Smooth muscle cell (in vitro differentiated cells): ENCODE measurements around the gene RNPEPL1. TPM values are rescaled to one million over a fixed set of nuclear protein-coding genes. Genes with fewer than 3 reads are reported as not detected.

Experiments
- DNase-seq: peaks from one replicate; lab custom pipeline; 2025; ENCODE audit not compliant: unreplicated experiment; lab: John Stamatoyannopoulos, UW
- H2AFZ ChIP-seq: fragments of 200-600 bp; sonication (generic); 2 replicates; pipeline ENCODE4 v1.6.0; 2016; ENCODE audit warnings: antibody characterized with exemption, low read depth, mild to moderate bottlenecking
- H3F3A ChIP-seq: fragments of 200-600 bp; sonication (generic); 2 replicates; pipeline ENCODE4 v1.6.0; 2017; ENCODE audit warnings: antibody characterized with exemption, low read depth
- H3K27ac ChIP-seq: fragments of 200-600 bp; sonication (generic); 2 replicates; pipeline ENCODE4 v1.5.1; 2016; ENCODE audit warnings: low read depth, mild to moderate bottlenecking
- H3K27me3 ChIP-seq: fragments of 200-600 bp; sonication (generic); 2 replicates; pipeline ENCODE4 v1.6.1; 2016; ENCODE audit warnings: low read depth, mild to moderate bottlenecking
- H3K36me3 ChIP-seq: fragments of 200-600 bp; sonication (generic); 2 replicates; pipeline ENCODE4 v1.5.1; 2016; ENCODE audit warnings: low read depth
- H3K4me1 ChIP-seq: fragments of 200-600 bp; sonication (generic); 2 replicates; pipeline ENCODE4 v1.5.1; 2016; ENCODE audit warnings: low read depth
- H3K4me2 ChIP-seq: fragments of 200-600 bp; sonication (generic); 2 replicates; pipeline ENCODE4 v1.6.0; 2016; ENCODE audit warnings: mild to moderate bottlenecking
- H3K4me3 ChIP-seq: fragments of 200-600 bp; sonication (generic); 2 replicates; pipeline ENCODE4 v1.5.1; 2016; ENCODE audit warnings: mild to moderate bottlenecking
- H3K79me2 ChIP-seq: fragments of 200-600 bp; sonication (generic); 2 replicates; pipeline ENCODE4 v1.6.0; 2016; ENCODE audit warnings: low read depth, mild to moderate bottlenecking
- H3K9ac ChIP-seq: fragments of 200-600 bp; sonication (generic); 2 replicates; pipeline ENCODE4 v1.6.0; 2016; ENCODE audit warnings: low read depth
- H3K9me3 ChIP-seq: fragments of 200-600 bp; sonication (generic); replicated peaks from 2 replicates; pipeline ENCODE4 v1.5.1; 2016; ENCODE audit warnings: low read depth
- H4K20me1 ChIP-seq: fragments of 200-600 bp; sonication (generic); 2 replicates; pipeline ENCODE4 v1.6.0; 2016; ENCODE audit warnings: low read depth
- CTCF ChIP-seq: fragments of 200-600 bp; sonication (generic); IDR thresholded peaks from 2 replicates; pipeline ENCODE4 v1.5.1; 2017; ENCODE audit warnings: borderline replicate concordance, mild to moderate bottlenecking, antibody characterized with exemption; ENCODE audit not compliant: insufficient read depth, poor library complexity, severe bottlenecking
- WGBS: methylation state at CpG from one replicate; pipeline ENCODE4 v1.1.7; 2016; ENCODE audit warnings: low lambda C conversion rate; 5-methylcytosine and 5-hydroxymethylcytosine counted together
- polyA plus RNA-seq: library from polyadenylated mRNA; unstranded; fragments of >200 nt; fragmentation: Nextera tagmentation; extraction: Ambion mirVana; gene quantifications from 2 replicates; pipeline ENCODE4 v1.2.1, GENCODE V29; 2016
- total RNA-seq: library from RNA; depleted of rRNA; stranded (reverse); fragments of >200 nt; gene quantifications from 2 replicates; pipeline ENCODE4 v1.2.3, GENCODE V29; 2014

The RNPEPL1 gene
- total and polyA plus RNA-seq, 2 experiments from 2014 or later = 15.3 to 40.9 TPM

GRCh38 chr2:240578488-240578887, 10.2 kb downstream of the RNPEPL1 start:
- Histone ChIP-seq H3K36me3 (no peaks in the 10 kb centered on the region), H3K4me1 (no peaks in the 10 kb centered on the region), H3K27me3 (no peaks in the 10 kb centered on the region), H3K4me2 (no peak overlapping the region), H2AFZ (no peak overlapping the region), H3K9me3 (no peaks in the 10 kb centered on the region), H3K4me3 (no peak overlapping the region), H3K9ac (no peak overlapping the region), H4K20me1 (peaks cover 61% of the 10 kb centered on the region), H3K79me2 (peaks cover 22% of the 10 kb centered on the region), H3K27ac (no peak overlapping the region), H3F3A (peaks cover 15% of the 10 kb centered on the region)
- 95% methylated on average over 8 of the region's 8 CpGs for WGBS
- TF ChIP-seq CTCF = no peak
- DNase-seq = no peak

- no peaks in the 10 kb centered on the region for H3K9me3 ChIP-seq
- peaks cover 15% of the 10 kb centered on the region for H3F3A ChIP-seq
- H3K4me1 ChIP-seq = no peaks in the 10 kb centered on the region
- no peak overlapping the region for H2AFZ ChIP-seq
- 97% methylated on average over 12 of the region's 12 CpGs for WGBS
- no peaks in the 10 kb centered on the region for H3K27me3 ChIP-seq
- peaks cover 61% of the 10 kb centered on the region for H4K20me1 ChIP-seq
- H3K9ac ChIP-seq = peak overlapping the region; percentile 44
- no peak for TF ChIP-seq CTCF
- no peak overlapping the region for H3K4me3 ChIP-seq
- H3K79me2 ChIP-seq = peaks cover 27% of the 10 kb centered on the region
- H3K4me2 ChIP-seq = no peak overlapping the region
- DNase-seq = no peak
- H3K36me3 ChIP-seq = no peaks in the 10 kb centered on the region
- peak overlapping the region; percentile 78 for H3K27ac ChIP-seq
Measured at GRCh38 chr2:240579071-240579762, 10.9 kb downstream of the RNPEPL1 start.

GRCh38 chr2:240579771-240580614, 11.7 kb downstream of the RNPEPL1 start:
- Histone ChIP-seq H3K27ac (peak overlapping the region; percentile 78), H2AFZ (no peak overlapping the region), H4K20me1 (peaks cover 63% of the 10 kb centered on the region), H3K4me2 (peak overlapping the region; percentile 19), H3K4me3 (no peak overlapping the region), H3K36me3 (no peaks in the 10 kb centered on the region), H3K27me3 (no peaks in the 10 kb centered on the region), H3K9me3 (no peaks in the 10 kb centered on the region), H3K9ac (peak overlapping the region; percentile 44), H3F3A (peaks cover 15% of the 10 kb centered on the region), H3K79me2 (peaks cover 35% of the 10 kb centered on the region), H3K4me1 (peaks cover 4% of the 10 kb centered on the region)
- WGBS = 47% methylated on average over 27 of the region's 27 CpGs
- TF ChIP-seq CTCF = peak; percentile 14
- DNase-seq = no peak
